Activated CD4-positive, alpha-beta T cell treated with anti-CD3 and anti-CD28 coated beads, Interleukin-2, amount 50 U/mL, for 24 hours (primary cell): Measurements from ENCODE around the gene CEP83.
"Not testable (repeated sequence)": the region's sequence is repeated elsewhere in the genome, so short reads cannot be mapped to it uniquely, and the experiment has no call there.

Experiments used
- DNase-seq, 2 donors: peaks; one replicate each; pipeline ENCODE4 v3.0.0-alpha.2; 2020; ENCODE audit warnings: low read depth in 1 of 2, low spot score in 1 of 2

Gene CEP83

GRCh38 chr12:94459728-94460615, at the start of gene CEP83:
Gene CEP83, minus strand, starts transcription at chr12:94459867. Its CDS starts 47,377 bp downstream, at chr12:94412490.
- peak; percentile 95 to 96 for DNase-seq

- DNase-seq: no peak
Measured at GRCh38 chr12:94509317-94509716, 49.6 kb upstream of the CEP83 start.

GRCh38 chr12:94507455-94507854, 47.8 kb upstream of the CEP83 start:
- DNase-seq: no peak

GRCh38 chr12:94504386-94504785, 44.7 kb upstream of the CEP83 start:
- DNase-seq: no peak

GRCh38 chr12:94503619-94504018, 44.0 kb upstream of the CEP83 start:
- DNase-seq: no peak

GRCh38 chr12:94500831-94501567, 41.3 kb upstream of the CEP83 start:
- DNase-seq: no peak

- DNase-seq: no peak
Measured at GRCh38 chr12:94498698-94499097, 39.0 kb upstream of the CEP83 start.

GRCh38 chr12:94498073-94498472, 38.4 kb upstream of the CEP83 start:
- DNase-seq: no peak

GRCh38 chr12:94495445-94496115, 35.9 kb upstream of the CEP83 start:
- no peak for DNase-seq

GRCh38 chr12:94491489-94491888, 31.8 kb upstream of the CEP83 start:
- DNase-seq: no peak

GRCh38 chr12:94488463-94488862, 28.8 kb upstream of the CEP83 start:
- DNase-seq: no peak

- no peak for DNase-seq
Measured at GRCh38 chr12:94481734-94482133, 22.1 kb upstream of the CEP83 start.

- no peak for DNase-seq
Measured at GRCh38 chr12:94469522-94469921, 9.9 kb upstream of the CEP83 start.

- DNase-seq: no peak
Measured at GRCh38 chr12:94460616-94460959, 921 bp upstream of the CEP83 start.

GRCh38 chr12:94458877-94459727, 565 bp downstream of the CEP83 start:
- DNase-seq: no peak

- no peak for DNase-seq
Measured at GRCh38 chr12:94457311-94457710, 2.4 kb downstream of the CEP83 start.

- not testable (repeated sequence) for DNase-seq
Measured at GRCh38 chr12:94454318-94454717, 5.3 kb downstream of the CEP83 start.

GRCh38 chr12:94445662-94446061, 14.0 kb downstream of the CEP83 start:
- DNase-seq: no peak

- DNase-seq: no peak
Measured at GRCh38 chr12:94437303-94437702, 22.4 kb downstream of the CEP83 start.

GRCh38 chr12:94435511-94435927, 24.1 kb downstream of the CEP83 start:
- DNase-seq: no peak

GRCh38 chr12:94434171-94434570, 25.5 kb downstream of the CEP83 start:
- DNase-seq: no peak
